Amniotic stem cell (primary cell): ENCODE measurements around the gene RAPGEF2.
"Not testable (repeated sequence)": the region's sequence is repeated elsewhere in the genome, so short reads cannot be mapped to it uniquely, and the experiment has no call there.

Experiments used
- DNase-seq: peaks from one replicate; lab custom pipeline; 2025; lab: John Stamatoyannopoulos, UW

RAPGEF2 gene

DNA sequence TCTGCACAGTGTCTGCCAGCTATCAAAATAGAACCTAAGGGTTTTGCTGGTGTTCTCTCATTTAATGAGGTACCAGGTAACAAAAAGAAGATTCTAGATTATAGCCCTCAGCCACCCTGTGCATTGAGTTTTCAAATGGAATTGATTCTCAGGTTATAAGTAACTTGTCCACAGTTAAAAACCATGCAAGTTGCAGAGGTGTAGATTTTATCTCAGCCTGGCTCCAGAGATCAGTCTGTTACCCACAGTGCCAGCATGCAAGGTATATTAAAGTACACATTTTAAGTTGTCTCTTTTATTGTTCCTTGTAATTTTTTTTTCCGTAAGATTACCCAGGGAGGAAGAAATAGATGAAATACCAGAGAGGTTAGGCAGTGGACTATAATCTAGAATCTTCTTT is 59.7 kb downstream of the RAPGEF2 start:
- DNase-seq = no peak

DNA sequence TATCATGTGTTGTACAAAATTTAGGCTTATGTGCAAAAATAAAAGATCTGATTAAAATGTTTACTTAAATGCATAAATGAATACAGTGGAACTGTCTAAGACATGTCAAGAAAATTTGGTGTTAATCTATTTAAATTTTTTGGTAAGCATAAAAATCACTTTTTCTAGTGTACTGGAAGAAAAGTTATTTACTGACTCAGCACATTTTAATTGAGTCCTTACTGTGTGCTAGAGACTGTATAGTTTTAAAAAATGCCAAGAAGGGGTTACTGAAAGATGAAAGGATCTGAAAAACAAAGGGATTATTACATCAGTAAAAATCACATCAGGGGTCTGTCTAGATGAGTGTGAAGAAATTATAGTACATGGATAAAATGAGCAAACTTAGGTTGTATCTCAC is 60.6 kb downstream of the RAPGEF2 start:
- no peak for DNase-seq

DNA sequence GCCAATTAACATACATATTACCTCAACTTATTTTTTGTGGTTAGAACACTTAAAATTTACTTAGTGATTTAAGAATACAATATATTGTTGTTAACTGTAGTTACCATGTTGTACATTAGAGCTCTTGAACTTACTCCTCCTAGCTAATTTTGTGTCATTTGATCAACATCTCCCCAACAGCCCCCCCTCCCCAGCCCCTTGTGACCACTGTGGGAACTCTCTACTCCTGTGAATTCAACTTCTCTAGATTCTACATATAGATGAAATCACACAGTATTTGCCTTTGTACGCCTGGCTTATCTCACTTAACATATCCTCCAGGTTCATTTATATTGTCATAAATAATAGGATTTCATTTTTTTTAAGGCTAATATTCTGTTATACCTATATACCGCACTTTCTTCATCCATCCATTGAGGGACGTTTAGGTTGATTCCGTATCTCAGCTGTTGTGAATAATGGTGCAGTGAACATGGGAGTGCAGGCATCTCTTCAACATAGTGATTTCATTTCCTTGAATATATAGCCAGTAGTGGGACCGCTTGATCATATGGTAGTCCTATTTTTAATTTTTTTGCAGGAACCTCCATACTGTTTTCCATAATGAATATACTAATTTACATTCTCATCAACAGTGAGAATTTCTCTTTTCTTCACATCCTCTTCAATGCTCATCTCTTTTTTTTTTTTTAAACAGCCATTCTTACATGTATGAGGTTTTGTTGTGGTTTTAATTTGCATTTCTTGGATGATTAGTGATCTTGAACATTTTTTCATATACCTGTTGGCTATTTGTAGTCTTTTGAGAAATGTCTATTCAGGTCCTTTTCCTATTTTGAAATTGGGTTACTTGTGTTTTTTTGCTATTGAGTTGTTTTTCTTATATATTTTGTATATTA is 66.8 kb downstream of the RAPGEF2 start:
- no peak for DNase-seq

DNA sequence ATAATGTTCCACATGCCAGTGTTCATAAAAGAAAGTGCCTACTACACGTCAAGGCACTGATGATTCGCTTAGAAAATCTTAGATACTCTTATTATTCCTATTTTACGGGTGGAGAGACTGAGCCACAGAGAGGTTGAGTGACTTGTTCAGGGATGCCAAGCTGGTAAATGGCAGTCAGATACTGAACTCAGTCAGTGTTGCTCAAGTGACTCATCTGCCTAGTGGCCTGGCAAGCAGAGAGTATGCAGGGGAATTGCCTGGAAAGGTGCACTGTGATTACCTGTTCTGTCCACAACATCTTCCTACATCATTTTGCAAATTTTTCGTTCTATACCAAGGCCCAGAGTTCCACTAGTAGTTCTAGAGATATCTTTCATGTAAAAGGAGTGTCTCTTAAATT is 68.4 kb downstream of the RAPGEF2 start:
- DNase-seq = no peak

DNA sequence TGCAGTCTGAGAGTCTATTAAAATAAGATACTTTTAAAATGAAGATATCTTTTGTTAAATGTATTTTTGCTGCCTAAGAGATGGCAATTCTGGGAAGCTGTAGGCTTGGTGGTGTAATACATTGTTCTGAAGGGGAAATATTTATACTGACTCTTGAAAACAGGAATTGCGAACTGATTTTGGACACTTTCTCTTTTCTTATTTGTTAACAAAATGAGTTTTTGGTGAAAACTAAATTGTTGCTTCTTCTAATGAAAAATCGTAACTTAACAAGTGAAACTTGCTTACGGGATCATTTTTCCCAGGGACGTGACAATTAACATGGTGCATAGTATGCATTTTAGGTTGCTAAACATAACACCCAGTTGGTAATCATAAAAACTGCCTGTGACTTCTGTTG is 71.0 kb downstream of the RAPGEF2 start:
- DNase-seq = no peak

DNA sequence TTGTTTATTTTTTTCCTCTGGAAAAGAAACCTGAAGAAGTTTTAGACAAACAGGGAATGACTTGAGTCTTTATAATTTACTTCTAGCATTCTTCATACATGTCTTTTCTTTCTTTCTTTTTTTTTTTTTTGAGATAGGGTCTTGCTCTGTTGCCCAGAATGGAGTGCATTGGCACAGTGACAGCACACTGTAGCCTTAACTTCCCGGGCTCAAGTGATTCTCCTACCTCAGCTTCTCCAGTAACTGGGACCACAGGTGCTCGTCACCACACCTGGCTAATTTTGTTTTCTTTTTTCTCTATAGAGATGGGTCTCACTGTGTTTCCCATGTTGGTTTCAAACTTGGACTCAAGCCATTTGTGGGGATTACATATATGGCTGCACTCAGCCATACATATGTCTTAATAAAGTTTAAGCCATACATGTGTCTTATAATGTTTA is 71.8 kb downstream of the RAPGEF2 start:
- DNase-seq = no peak

DNA sequence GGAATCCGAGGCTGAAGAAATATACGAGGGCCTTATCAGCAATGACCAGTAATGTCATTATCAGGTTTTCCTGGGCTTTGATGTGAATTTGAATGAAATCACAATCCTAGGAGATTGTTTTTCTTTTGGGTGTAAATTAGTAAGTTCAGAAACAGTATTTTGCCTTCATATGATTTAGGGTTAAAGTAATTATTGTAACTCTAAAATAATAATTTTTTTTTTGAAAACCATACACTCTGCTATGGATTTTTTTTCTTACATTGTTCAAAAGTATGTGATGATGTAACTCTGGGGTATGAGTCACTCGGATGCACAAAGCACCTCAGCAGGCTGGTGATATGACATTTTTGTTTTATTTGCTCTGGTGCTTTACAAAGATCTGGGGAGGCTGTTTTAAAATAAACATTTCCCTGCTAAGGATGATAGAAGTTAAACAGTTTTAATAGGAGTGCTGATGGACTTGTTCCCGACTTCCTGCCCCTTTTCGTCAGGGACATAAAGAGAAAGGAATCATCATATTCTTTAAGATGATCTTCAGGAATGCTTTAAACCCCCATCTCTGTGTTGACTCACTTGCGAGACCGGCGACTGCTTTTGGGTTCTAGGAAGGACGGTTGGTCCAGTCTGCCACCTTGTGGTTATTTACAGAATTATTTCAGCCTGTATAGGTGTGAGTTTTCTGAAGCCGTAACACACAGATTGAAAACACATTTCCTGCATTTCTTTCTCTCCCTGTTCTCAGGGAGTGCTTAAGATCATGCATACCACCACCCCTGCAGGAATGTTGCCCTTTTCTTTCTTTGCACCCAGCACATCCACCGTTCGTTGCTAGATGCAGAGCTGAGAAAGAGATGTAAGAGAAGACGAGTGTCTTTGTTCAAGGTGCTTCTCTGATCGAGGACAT is 72.5 kb downstream of the RAPGEF2 start:
- DNase-seq = peak; percentile 81

DNA sequence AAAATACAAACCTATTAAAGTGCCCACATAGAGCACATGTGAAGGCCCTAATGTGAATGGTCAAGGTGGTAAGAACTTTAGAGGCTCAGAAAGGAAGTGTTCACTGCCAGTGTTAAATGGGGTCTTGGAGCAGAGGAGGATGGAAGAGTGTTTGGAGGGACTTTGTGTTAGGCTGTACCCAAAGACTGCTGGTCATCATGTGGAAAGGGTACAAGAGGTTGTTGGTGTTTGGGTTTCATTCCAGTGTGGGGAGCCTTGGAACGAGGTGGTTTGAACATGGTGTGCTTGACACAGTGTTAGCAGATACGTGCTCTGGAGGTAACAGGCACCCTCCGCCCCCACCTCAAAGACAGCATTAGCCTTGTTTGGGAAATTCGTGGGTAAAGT is 73.1 kb downstream of the RAPGEF2 start:
- DNase-seq = no peak

DNA sequence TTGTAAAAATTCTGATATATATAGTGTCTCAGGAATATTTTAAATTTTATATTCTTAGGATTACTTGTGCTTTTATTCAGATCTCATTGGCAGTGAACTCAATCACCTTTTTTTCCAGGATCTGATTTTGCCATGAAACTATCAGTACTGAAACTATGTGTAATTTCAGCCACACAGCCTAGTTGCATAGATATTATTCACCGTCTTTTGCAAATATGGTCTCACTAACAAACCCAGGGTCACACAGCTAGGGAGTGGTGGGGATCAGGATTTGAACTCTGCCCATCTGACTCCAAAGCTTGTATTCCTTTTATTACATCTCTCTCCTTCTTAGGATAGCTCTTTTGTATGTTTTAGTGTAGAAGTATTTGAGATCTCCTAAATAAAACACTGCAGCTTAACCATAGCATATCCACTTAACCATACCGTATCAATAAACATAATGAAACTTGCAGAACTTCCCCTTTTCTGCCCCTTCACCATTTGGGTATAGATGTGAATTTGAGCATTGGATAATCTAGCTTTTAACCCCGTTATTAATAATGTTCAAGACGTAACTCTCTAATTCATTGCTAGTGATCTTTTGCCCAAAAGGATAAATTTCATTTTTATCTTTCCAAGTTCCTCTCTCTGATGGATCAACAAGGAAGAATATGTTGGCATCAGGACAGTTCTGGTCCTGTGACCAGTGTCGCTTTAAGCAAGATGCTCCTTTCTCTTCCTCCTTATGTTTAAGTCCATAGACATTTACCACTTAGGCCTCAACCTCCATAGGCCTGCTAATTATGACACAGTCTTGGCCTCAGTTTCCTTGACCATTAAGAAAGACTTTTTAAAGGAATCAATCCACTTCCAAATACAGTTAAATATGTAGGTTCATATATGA is 74.6 kb downstream of the RAPGEF2 start:
- no peak for DNase-seq

DNA sequence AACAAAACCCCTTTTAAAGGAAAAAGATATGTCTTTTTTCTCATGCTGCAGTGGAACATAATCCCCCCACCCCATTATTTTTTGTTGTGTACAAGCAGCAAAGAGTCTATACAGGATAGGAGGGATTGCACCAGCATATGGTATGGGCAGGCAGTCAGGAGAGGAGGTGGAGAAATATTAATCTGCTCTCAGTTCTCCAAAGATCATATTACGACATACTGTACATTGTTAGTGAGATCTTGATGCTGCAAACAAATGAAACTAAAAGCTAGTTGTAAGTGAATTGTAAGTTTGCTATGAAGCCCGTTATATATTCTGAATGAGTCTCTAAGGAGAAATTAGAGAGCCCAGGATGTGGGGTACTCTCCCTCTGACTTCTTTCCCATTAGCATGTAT is 75.3 kb downstream of the RAPGEF2 start:
- no peak for DNase-seq

DNA sequence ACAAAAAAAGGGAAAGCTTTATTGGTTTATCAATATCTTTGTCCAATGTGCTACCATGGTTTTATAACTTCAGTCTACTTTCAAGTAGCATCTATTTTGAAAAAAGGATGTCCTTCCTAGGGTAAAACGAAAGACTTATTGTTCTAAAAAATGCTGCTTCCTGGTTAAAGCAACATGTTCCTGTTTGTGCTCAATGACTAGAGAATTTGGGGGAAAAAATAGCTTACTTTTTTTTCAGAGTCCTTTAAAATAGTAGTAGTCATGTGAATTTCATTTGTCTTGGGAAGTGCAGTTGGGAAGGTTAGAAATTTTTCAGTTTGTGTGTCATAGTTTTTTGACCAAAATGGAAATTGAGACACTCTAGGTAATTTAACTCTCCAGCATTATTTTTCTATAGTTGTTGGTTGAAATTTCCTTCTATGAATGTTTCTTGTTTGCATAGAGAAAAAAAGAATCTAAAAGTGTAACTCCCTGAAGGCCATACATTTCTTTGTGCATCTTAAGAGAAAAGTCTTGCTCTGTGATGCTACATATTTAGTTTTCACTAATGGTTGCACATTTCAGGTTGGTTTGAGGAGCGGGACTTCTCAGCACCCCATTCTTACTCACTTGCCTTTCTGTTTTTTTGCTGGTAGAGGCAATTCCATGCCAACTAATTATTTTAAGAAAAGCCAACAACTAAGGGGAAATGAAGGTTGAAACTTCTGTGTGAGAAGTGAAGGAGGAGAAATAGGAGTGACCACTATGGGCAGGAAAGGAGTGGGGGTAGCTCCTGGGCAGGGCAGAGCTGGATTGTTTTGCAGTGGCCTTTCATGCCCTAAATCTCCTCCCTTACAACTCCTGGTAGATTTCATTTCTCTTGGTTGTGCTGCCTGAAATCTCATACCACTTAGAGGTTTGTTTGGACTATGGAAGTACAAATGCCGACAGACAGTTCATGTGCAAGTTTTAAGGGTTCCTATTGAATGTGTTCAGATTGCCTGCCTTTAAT is 76.4 kb downstream of the RAPGEF2 start:
- DNase-seq = no peak

DNA sequence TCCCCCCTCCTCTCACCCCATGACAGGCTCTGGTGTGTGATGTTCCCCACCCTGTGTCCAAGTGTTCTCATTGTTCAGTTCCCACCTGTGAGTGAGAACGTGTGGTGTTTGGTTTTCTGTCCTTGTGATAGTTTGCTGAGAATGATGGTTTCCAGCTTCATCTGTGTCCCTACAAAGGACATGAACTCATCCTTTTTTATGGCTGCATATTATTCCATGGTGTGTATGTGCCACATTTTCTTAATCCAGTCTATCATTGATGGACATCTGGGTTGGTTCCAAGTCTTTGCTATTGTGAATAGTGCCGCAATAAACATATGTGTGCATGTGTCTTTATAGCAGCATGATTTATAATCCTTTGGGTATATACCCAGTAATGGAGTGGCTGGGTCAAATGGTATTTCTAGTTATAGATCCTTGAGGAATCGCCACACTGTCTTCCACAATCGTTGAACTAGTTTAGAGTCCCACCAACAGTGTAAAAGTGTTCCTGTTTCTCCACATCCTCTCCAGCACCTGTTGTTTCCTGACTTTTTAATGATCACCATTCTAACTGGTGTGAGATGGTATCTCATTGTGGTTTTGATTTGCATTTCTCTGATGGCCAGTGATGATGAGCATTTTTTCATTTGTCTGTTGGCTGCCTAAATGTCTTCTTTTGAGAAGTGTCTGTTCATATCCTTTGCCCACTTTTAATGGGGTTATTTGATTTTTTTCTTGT is 81.2 kb downstream of the RAPGEF2 start:
- not testable (repeated sequence) for DNase-seq

DNA sequence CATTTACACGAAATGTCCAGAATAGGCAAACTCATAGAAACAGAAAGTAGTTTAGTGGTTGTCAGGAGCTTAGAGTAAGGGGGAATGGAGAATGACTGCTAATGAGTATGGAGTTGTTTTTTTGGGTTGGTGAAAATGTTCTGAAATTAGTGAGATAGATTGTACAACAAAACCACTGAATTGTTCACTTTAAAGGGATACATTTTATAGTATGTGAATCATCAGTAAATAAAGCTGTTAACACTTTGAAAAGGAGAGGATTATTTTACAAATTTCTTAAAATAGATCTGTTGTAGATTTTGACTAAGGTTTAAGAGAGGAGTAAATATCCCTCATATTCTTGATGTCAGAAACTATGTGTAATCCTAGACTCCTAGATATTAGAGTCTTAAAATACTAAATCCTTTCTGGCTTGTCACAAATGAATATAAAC is 82.7 kb downstream of the RAPGEF2 start:
- no peak for DNase-seq

DNA sequence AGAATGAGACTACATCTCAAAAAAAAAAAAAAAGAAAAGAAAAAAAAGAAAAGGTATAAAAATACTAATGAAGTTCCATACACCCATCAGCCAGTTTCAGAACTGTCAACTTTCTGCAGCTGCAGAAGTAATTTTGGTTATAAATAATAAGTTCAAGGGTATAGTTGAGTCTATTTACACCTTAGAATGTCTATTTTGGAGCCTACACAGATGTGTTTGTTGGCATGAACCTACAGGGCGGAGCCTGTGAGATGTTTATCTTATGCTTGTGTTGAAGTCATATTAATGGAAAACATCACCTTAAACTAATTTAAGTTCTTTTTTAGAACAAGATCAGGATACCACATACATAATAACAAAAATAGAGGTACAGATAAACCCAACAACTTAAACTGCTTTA is 85.8 kb downstream of the RAPGEF2 start:
- DNase-seq = no peak

DNA sequence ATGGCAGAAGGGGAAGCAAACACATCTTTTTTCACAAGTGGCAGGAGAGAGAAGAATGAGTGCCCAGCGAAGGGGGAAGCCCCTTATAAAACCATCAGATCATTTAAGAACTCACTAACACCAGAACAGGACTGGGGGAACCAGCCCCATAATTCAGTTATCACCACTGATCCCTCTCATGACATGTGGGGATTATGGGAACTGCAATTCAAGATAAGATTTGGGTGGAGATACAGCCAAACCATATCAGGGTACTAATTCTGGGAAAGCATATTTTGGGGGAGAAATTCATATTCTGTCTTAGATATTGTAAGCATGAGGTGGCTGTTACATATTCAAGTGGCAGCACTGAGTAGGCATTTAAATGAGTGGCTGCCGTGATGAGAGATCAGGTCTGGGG is 87.8 kb downstream of the RAPGEF2 start:
- no peak for DNase-seq

DNA sequence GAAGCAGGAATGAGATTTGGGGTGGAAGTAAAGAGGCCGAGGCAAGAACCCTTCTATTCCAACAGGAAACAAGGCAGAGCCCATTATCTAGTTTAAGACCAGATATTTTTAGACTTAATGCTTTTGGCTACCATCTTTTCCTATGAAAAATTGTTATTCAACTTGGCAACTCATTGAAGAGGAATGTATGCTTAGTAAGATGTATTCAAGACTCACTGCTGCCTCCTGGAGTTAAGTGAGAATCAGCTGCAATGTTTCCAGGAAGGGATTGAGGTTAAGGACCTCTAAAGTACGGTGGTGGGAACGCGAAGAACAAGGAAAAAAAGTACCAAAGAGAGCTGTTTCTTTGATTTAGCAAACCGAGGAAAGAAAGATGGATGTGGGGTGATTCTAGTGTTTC is 89.1 kb downstream of the RAPGEF2 start:
- peak; percentile 53 for DNase-seq

DNA sequence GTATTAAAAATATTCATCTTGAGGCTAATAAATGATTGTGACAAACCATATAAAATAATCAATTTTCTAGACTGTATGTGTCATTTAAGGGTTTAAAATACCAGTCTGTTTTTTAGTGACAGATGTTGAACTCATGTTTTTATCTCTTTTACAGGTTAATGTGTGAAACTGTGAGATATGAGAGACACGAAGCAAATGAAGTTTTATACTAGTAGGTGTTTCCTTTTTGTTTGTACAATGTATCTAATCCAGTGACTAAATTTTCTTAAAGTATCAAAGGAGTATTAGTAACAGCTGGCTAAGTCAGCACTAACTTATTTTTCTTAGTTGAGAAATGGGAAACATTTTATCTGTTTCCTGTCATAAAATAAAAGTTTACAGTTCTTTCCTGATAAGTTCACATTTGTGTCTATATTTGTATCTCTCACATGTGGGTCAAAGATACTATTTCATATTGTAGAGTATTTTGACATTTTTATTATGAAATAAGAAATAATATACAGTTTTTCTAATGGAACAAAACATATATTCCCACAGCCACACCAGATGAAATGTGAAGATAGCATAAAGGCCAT is 90.3 kb downstream of the RAPGEF2 start:
- DNase-seq = no peak

DNA sequence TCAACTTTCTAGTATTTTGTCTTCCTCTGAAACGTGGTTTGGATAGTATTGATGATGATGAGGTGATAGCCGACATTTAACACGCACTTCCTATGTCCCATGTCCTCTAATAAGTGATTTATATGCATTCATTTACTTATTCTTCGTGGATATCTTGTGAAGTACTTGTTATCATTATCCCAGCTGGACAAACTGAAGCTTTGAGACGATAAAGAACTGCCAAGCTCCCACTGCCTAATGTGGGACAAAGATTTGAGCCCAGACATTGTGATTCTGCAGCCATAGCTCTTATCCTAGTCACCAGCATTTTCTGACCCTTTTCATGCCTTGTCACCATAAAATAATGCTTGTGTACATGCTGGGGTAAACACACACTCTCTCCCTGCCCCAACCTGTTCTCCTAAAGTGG is 92.5 kb downstream of the RAPGEF2 start:
- DNase-seq = no peak

DNA sequence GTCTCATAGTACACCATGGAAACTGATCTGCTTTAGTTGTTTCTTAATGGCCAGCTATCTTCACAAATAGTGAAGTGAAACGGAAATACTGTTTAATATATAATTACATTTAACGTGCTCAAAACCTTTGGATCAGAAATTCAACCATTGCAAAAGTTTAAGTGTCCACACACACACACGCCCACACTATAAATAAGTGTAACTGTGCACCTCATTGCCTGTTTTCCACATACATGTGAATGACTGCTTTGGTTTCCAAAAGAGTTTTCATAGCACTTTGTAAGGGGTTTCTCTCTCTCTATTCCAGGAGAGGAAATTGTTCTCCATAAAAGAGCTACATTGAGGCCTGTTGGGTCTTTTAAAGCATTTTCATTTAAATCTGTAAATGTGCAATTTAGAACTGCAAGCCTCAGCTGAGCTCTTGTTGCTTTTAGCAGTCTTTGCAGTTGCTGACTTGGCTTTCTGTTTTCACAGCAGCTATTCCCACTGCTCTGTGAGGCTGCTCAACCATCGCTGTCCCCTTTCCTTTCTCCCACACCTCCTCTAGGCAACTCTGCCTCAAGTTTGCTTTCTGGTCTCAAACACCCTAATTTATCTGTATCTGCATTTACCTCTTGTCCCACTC is 94.5 kb downstream of the RAPGEF2 start:
- no peak for DNase-seq
